K562 (cell line): Measurements from ENCODE around the gene MFNG. TPM values are rescaled to one million over a fixed set of nuclear protein-coding genes. Genes with fewer than 3 reads are reported as not detected.

Source experiments
- ARID1B ChIP-seq: fragments of 450-650 bp; IDR thresholded peaks from 2 replicates; pipeline ENCODE4 v1.6.1; 2016; ENCODE audit warnings: antibody characterized with exemption, mild to moderate bottlenecking, inconsistent platforms
- CTCF ChIP-seq, 3 experiments: IDR thresholded peaks in 2 of 3; conservative IDR thresholded peaks in 1 of 3; 2 replicates each; pipeline ENCODE4 v1.5.1; 2011 to 2012; ENCODE audit warnings: low read length in 3 of 3, mild to moderate bottlenecking in 3 of 3, control low read depth in 2 of 3, improper control_type of control experiment in 1 of 3, inconsistent platforms in 1 of 3, low read depth in 1 of 3, mixed read lengths in 1 of 3, moderate library complexity in 1 of 3; ENCODE audit not compliant: insufficient read depth in 2 of 3
- HINFP ChIP-seq: fragments of 450-650 bp; conservative IDR thresholded peaks from 2 replicates; pipeline ENCODE4 v1.6.1; 2016; ENCODE audit warnings: missing genetic modification characterization, low read depth, mild to moderate bottlenecking, control low read depth, missing compliant biosample characterization
- KAT7 ChIP-seq: sonication (generic); formaldehyde crosslinking; IDR thresholded peaks from 2 replicates; pipeline ENCODE4 v1.8.0; 2022; ENCODE audit warnings: missing genetic modification reagents, mild to moderate bottlenecking, borderline replicate concordance
- MAZ ChIP-seq, 2 experiments: fragments of 450-650 bp in 1 of 2; sonication (generic) in 1 of 2; formaldehyde crosslinking; IDR thresholded peaks in 1 of 2; conservative IDR thresholded peaks in 1 of 2; 2 replicates each; pipeline versions ENCODE4 v1.4.0 to v1.5.0; 2020; ENCODE audit warnings: mild to moderate bottlenecking in 1 of 2, missing genetic modification reagents in 1 of 2
- NELFE ChIP-seq: IDR thresholded peaks from 2 replicates; pipeline ENCODE4 v1.6.1; 2011; ENCODE audit warnings: mild to moderate bottlenecking; ENCODE audit not compliant: insufficient read depth, insufficient read length
- NFRKB ChIP-seq: fragments of 450-650 bp; IDR thresholded peaks from 2 replicates; pipeline ENCODE4 v1.6.1; 2016; ENCODE audit warnings: low read depth
- NR2C1 ChIP-seq, 2 experiments: fragments of 450-650 bp; IDR thresholded peaks; 2 replicates each; pipeline ENCODE4 v1.6.1; 2017; ENCODE audit warnings: mild to moderate bottlenecking in 2 of 2, antibody characterized with exemption in 1 of 2, inconsistent platforms in 1 of 2, missing compliant biosample characterization in 1 of 2, missing genetic modification characterization in 1 of 2
- PHF21A ChIP-seq: fragments of 450-650 bp; IDR thresholded peaks from 2 replicates; pipeline ENCODE4 v1.6.1; 2017; ENCODE audit warnings: low read depth, borderline replicate concordance
- PRDM10 ChIP-seq: fragments of 450-650 bp; IDR thresholded peaks from 2 replicates; pipeline ENCODE4 v1.6.1; 2018; ENCODE audit not compliant: partially characterized antibody
- RBM22 ChIP-seq: fragments of 200-400 bp; formaldehyde crosslinking; IDR thresholded peaks from 2 replicates; pipeline ENCODE4 v1.6.1; 2018; ENCODE audit warnings: low read length, low read depth; ENCODE audit not compliant: poor library complexity, severe bottlenecking
- SNIP1 ChIP-seq: fragments of 450-650 bp; IDR thresholded peaks from 2 replicates; pipeline ENCODE4 v1.7.1; 2017; ENCODE audit warnings: low read depth, mild to moderate bottlenecking
- TFAP4 ChIP-seq: sonication (generic); formaldehyde crosslinking; IDR thresholded peaks from 2 replicates; pipeline ENCODE4 v1.8.0; 2022; ENCODE audit warnings: missing genetic modification reagents, mild to moderate bottlenecking, moderate library complexity, borderline replicate concordance
- TRIM28 ChIP-seq: fragments of 450-650 bp; IDR thresholded peaks from 2 replicates; pipeline ENCODE4 v1.6.1; 2017
- ZBTB7A ChIP-seq: IDR thresholded peaks from 2 replicates; pipeline ENCODE4 v1.6.1; 2011; ENCODE audit warnings: low read depth, mild to moderate bottlenecking, low read length, moderate library complexity, borderline replicate concordance; ENCODE audit not compliant: control insufficient read depth
- ZNF717 ChIP-seq: fragments of 250-450 bp; sonication (Bioruptor Pico); IDR thresholded peaks from 2 replicates; pipeline ENCODE4 v1.5.0; 2021
- ZZZ3 ChIP-seq: fragments of 450-650 bp; IDR thresholded peaks from 2 replicates; pipeline ENCODE4 v1.6.1; 2016; ENCODE audit warnings: antibody characterized with exemption, mild to moderate bottlenecking, moderate library complexity
- polyA plus RNA-seq, 8 experiments: library from polyadenylated mRNA; depleted of rRNA in 4 of 8; stranded (reverse) in 5 of 8; unstranded in 3 of 8; fragments of >200 nt; fragmentation: Nextera tagmentation in 2 of 8; fragmentation: Illumina TruSeq in 1 of 8; extraction: Ambion mirVana in 2 of 8; extraction: Trizol in 1 of 8; gene quantifications; 2 replicates each; pipeline versions ENCODE4 v1.2.1 to v1.2.3, GENCODE V29; 2011 to 2014; ENCODE audit warnings: inconsistent platforms in 1 of 8, missing spikeins in 1 of 8
- total RNA-seq, 7 experiments: library from RNA; depleted of rRNA in 6 of 7; stranded (reverse); fragments of >200 nt in 6 of 7; fragmentation: Illumina TruSeq in 2 of 7; extraction: Trizol in 2 of 7; gene quantifications; 2 replicates each; pipeline versions ENCODE4 v1.2.1 to v1.2.3, GENCODE V29; 2011 to 2021; ENCODE audit warnings: low replicate concordance in 1 of 7

MFNG gene
- total and polyA plus RNA-seq, 9 of the 15 experiments (the other 6 are each of a cell fraction or from before 2014, with no cell fraction given), result 0.13 to 0.73 (median 0.38) TPM; not detected in 4

GRCh38 chr22:37498289-37498909 lies 12.2 kb upstream of the MFNG start (continued):
- TF ChIP-seq NELFE, result no peak
- no peak for TF ChIP-seq SNIP1
- peak; percentile 64; the same call in 1 of the 2 replicates for TF ChIP-seq ZBTB7A
- TF ChIP-seq TFAP4 (CRISPR knock-in tag), result peak; percentile 49; the same call in 1 of the 2 replicates
- no peak for TF ChIP-seq RBM22
- TF ChIP-seq PRDM10, result no peak
- no peak for TF ChIP-seq NR2C1 (IDR thresholded peaks at IDR 0.05)
- TF ChIP-seq NR2C1 (tag; IDR thresholded peaks at IDR 0.05), result no peak
- TF ChIP-seq MAZ (CRISPR knock-in tag; conservative IDR thresholded peaks at IDR 0.05 in 1 of 2, IDR thresholded peaks at IDR 0.05 in 1 of 2), result 0 out of 4 replicates have a peak, but pooled peaks of 1 of the 2 experiments have one; percentile 42
- TF ChIP-seq HINFP (tag), result no peak
- TF ChIP-seq ZZZ3, result no peak
- TF ChIP-seq ARID1B, result no peak
- TF ChIP-seq TRIM28, result no peak
- no peak for TF ChIP-seq ZNF717 (CRISPR knock-in tag)
- TF ChIP-seq NFRKB, result no peak
- no peak for TF ChIP-seq KAT7 (CRISPR knock-in tag)
- peak; percentile 68 to 76 (median 75) for TF ChIP-seq CTCF (IDR thresholded peaks at IDR 0.05 in 2 of 3, conservative IDR thresholded peaks at IDR 0.05 in 1 of 3; ENCODE audit: insufficient read depth in 2 of 3, low read depth in 1 of 3, low read length in 3 of 3)
- no peak for TF ChIP-seq PHF21A
